ENCODE measurements around the gene EXT2.
A peak's percentile ranks its signal among the peaks of the same experiment; 100 is the strongest.

Gene EXT2

GRCh38 chr11:44172966-44173365 is 77.5 kb downstream of the EXT2 start:
- H3K27ac Mint-ChIP-seq: no peak overlapping the region
- no peak overlapping the region for H3K4me3 Mint-ChIP-seq
- no peaks in the 10 kb centered on the region for H3K9me3 Mint-ChIP-seq
- H3K36me3 Mint-ChIP-seq (ENCODE audit: low read depth): peaks cover 24% of the 10 kb centered on the region
- TF ChIP-seq CTCF (IDR thresholded peaks at IDR 0.05; ENCODE audit: unreplicated experiment in 3 of 3): no peak
- H3K27me3 Mint-ChIP-seq (ENCODE audit: low read depth): no peaks in the 10 kb centered on the region
- H3K4me1 Mint-ChIP-seq: peaks cover 59% of the 10 kb centered on the region

- TF ChIP-seq CTCF (IDR thresholded peaks at IDR 0.05; ENCODE audit: unreplicated experiment in 3 of 3): no peak
- H3K27me3 Mint-ChIP-seq (ENCODE audit: low read depth): no peaks in the 10 kb centered on the region
- H3K36me3 Mint-ChIP-seq (ENCODE audit: low read depth): peaks cover 24% of the 10 kb centered on the region
- H3K4me3 Mint-ChIP-seq: no peak overlapping the region
- H3K4me1 Mint-ChIP-seq: peaks cover 77% of the 10 kb centered on the region
- no peaks in the 10 kb centered on the region for H3K9me3 Mint-ChIP-seq
- H3K27ac Mint-ChIP-seq: no peak overlapping the region
Observed at GRCh38 chr11:44174842-44175241, 79.4 kb downstream of the EXT2 start.

- Mint-ChIP-seq H3K4me3 (no peak overlapping the region), H3K36me3 (ENCODE audit: low read depth) (peaks cover 22% of the 10 kb centered on the region), H3K27me3 (ENCODE audit: low read depth) (no peaks in the 10 kb centered on the region), H3K9me3 (no peaks in the 10 kb centered on the region), H3K4me1 (peaks cover 72% of the 10 kb centered on the region), H3K27ac (peak overlapping the region; percentile 14 to 62 (median 57))
- no peak for TF ChIP-seq CTCF (IDR thresholded peaks at IDR 0.05; ENCODE audit: unreplicated experiment in 3 of 3)
Observed at GRCh38 chr11:44176546-44177213, 81.2 kb downstream of the EXT2 start.

DNA sequence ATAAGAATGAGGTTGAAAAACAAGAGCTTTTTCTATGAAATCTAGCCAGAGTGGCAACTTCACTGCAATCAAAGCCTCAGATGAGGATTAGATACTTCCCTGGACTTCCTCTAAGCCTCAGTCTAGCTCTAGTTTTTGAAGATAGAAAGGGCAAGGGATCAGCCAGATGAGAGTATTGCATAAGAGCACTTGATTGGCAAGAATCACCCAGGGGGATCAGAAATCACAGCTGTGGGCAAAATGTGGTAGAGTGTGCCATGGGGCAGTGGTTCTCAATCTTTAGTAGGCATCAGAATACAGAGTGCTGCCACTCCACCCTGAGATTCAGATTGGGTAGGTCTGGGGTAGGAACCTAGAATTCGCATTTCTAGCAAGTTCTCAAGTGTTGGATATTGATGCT is 82.4 kb downstream of the EXT2 start:
- Mint-ChIP-seq H3K9me3 (no peaks in the 10 kb centered on the region), H3K4me1 (peaks cover 60% of the 10 kb centered on the region), H3K4me3 (no peak overlapping the region), H3K36me3 (ENCODE audit: low read depth) (peaks cover 14% of the 10 kb centered on the region), H3K27ac (peak overlapping the region; percentile 48 to 76 (median 55)), H3K27me3 (ENCODE audit: low read depth) (no peaks in the 10 kb centered on the region)
- no peak for TF ChIP-seq CTCF (IDR thresholded peaks at IDR 0.05; ENCODE audit: unreplicated experiment in 3 of 3)

DNA sequence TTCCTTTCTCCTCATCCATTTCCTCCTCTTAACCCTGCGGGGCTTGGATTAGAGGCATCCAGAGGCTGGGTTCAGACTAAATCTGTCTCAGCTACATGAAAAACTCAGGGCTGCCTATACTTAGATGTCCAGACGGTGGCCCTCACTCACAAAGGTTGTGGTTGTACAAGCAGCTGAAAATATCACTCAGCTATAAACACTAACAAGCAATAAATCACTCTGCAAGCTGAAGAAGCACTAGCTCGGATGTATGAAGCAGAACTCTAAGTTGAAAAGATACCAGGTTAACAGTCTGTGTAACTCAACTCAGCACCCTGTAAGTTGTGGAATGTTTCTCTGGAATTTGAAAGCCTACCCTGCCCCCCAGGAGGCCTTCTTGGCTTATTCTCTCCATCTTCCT is 82.9 kb downstream of the EXT2 start:
- Mint-ChIP-seq H3K27ac (peak overlapping the region; percentile 48 to 76 (median 55)), H3K4me1 (peaks cover 57% of the 10 kb centered on the region), H3K27me3 (ENCODE audit: low read depth) (no peaks in the 10 kb centered on the region), H3K4me3 (peak overlapping the region; percentile 14 to 54 (median 38)), H3K9me3 (peaks cover under 1% of the 10 kb centered on the region), H3K36me3 (ENCODE audit: low read depth) (peaks cover 12% of the 10 kb centered on the region)
- TF ChIP-seq CTCF (IDR thresholded peaks at IDR 0.05; ENCODE audit: unreplicated experiment in 3 of 3): peak; percentile 17 to 33 (median 29)

DNA sequence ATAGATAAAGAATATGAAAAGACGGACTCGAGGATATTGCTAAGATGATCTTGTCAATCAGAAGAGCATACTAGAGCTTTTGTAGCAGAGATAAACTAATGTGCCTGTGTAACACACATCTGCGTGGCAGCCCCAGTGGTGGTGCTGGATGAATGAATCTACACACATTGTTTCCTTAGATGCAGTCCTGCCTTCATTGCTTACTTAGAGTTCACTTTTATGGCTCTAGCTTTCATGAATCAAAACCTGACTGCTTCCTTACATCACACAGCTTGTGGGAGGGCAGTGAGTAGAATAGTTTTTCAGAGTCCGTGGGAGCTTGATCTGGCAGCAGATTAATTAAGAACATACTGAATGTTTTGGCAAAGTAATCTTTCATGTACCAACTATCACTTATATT is 83.7 kb downstream of the EXT2 start:
- peak overlapping the region; percentile 6 to 72 (median 48) for H3K27ac Mint-ChIP-seq
- H3K4me1 Mint-ChIP-seq: peaks cover 57% of the 10 kb centered on the region
- H3K27me3 Mint-ChIP-seq (ENCODE audit: low read depth): no peaks in the 10 kb centered on the region
- H3K36me3 Mint-ChIP-seq (ENCODE audit: low read depth): peaks cover 16% of the 10 kb centered on the region
- peaks cover 6% of the 10 kb centered on the region for H3K9me3 Mint-ChIP-seq
- peak overlapping the region in 1 of 3 experiments; percentile 0 for H3K4me3 Mint-ChIP-seq
- no peak for TF ChIP-seq CTCF (IDR thresholded peaks at IDR 0.05; ENCODE audit: unreplicated experiment in 3 of 3)

All from nephron (organoid).